Measurements from ENCODE around the gene ADARB2. TPM values are rescaled to one million over a fixed set of nuclear protein-coding genes. Genes with fewer than 3 reads are reported as not detected.

ADARB2 gene
- total RNA-seq, 4 donors from 2014 or later, result 0.80 to 4.9 (median 2.3) TPM

DNA sequence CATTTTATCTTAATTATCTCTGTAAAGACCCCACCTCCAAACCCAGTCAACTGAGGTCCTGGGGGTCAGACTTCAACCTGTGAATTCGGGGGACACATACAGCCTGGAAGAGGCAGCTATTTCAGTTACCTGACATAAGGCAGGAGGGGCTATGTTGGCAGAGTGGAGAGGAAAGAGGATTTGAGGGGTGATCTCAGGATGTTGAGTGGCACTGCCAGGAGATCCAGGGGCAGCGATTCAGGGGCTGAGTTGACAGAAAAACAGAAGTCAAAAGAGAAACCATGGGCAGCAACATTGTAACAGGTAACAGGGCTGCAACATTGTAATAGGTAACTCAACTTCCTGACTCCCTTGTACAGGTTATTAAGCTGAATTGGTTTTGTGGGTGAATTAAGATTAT lies 162.6 kb downstream of the ADARB2 start:
- Histone ChIP-seq H3K4me3 (no peak overlapping the region), H3K36me3 (no peaks in the 10 kb centered on the region), H3K9me3 (no peaks in the 10 kb centered on the region), H3K4me1 (no peaks in the 10 kb centered on the region), H3K27me3 (no peaks in the 10 kb centered on the region), H3K27ac (no peak overlapping the region)
- in situ Hi-C loops (cut with MboI; ENCODE audit: low pct_ligation_motif_present in 1 of 4, low pct_unique_long_range_greater_than_20kb in 1 of 4, low sequenced_read_pairs in 3 of 4) (no loop called here), intact Hi-C loops (cut with DNase I; ENCODE audit: low total_unique reads) (no loop called here)
- TF ChIP-seq EP300 (IDR thresholded peaks at IDR 0.05; ENCODE audit: low read depth) (no peak), POLR2AphosphoS5 (IDR thresholded peaks at IDR 0.05) (no peak), POLR2A (IDR thresholded peaks at IDR 0.05) (no peak), CTCF (IDR thresholded peaks at IDR 0.05) (no peak)
- 74 to 80% methylated on average over 1 to 2 of the region's 2 CpGs for WGBS, 2 donors (ENCODE audit: low coverage in 1 of 2)
- no peak for DNase-seq

- Histone ChIP-seq H3K4me1 (no peaks in the 10 kb centered on the region), H3K36me3 (no peaks in the 10 kb centered on the region), H3K4me3 (no peak overlapping the region), H3K9me3 (no peaks in the 10 kb centered on the region), H3K27me3 (no peaks in the 10 kb centered on the region), H3K27ac (no peak overlapping the region)
- no peak for DNase-seq
- in situ Hi-C loops (cut with MboI; ENCODE audit: low pct_ligation_motif_present in 1 of 4, low pct_unique_long_range_greater_than_20kb in 1 of 4, low sequenced_read_pairs in 3 of 4) (no loop called here), intact Hi-C loops (cut with DNase I; ENCODE audit: low total_unique reads) (no loop called here)
- 77 to 100% methylated on average over 1 to 12 of the region's 12 CpGs for WGBS, 2 donors (ENCODE audit: low coverage in 1 of 2)
- TF ChIP-seq POLR2A (IDR thresholded peaks at IDR 0.05) (no peak), EP300 (IDR thresholded peaks at IDR 0.05; ENCODE audit: low read depth) (no peak)
Measured at GRCh38 chr10:1573981-1574380, 163.3 kb downstream of the ADARB2 start.

DNA sequence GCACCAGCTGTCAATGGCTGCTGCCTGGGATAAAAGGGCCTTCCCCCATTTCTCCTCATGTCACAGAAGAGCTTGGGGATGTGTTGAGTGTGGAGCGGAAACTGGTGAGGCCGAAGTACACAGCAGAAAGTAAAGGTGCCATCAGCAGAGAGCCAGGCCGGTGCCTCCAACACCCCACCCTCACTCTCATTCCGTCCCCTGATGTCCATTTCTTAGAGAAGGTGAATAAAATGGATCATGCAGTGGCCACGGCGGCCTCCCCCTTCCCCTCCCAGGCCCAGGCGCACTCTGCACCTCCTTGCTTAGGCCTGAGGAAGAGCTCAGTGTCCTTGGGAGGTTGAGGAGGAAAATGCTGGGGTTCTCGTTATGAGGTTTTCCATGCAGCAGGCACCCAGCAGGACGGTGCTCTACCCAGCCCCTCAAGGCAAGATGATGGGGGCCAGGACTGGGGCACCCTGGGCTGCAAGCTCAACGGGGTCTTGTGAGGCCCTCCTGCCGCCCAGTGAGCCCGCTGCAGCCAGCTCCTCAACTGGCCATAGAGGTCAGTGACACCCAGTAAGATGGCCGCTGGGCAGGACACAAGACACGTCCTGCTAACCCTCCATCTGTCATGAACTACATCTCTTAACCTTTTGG lies 163.9 kb downstream of the ADARB2 start:
- Histone ChIP-seq H3K4me3 (no peak overlapping the region), H3K36me3 (no peaks in the 10 kb centered on the region), H3K27me3 (no peaks in the 10 kb centered on the region), H3K9me3 (no peaks in the 10 kb centered on the region), H3K4me1 (no peaks in the 10 kb centered on the region), H3K27ac (no peak overlapping the region)
- TF ChIP-seq POLR2AphosphoS5 (IDR thresholded peaks at IDR 0.05) (no peak), POLR2A (IDR thresholded peaks at IDR 0.05) (no peak), CTCF (IDR thresholded peaks at IDR 0.05) (no peak), EP300 (IDR thresholded peaks at IDR 0.05; ENCODE audit: low read depth) (no peak)
- in situ Hi-C loops (cut with MboI; ENCODE audit: low pct_ligation_motif_present in 1 of 4, low pct_unique_long_range_greater_than_20kb in 1 of 4, low sequenced_read_pairs in 3 of 4), result no loop called here
- intact Hi-C loops (cut with DNase I; ENCODE audit: low total_unique reads), result no loop called here
- DNase-seq, result no peak
- 76 to 90% methylated on average over 7 to 14 of the region's 14 CpGs for WGBS, 2 donors (ENCODE audit: low coverage in 1 of 2)

GRCh38 chr10:1572519-1573333 lies 164.6 kb downstream of the ADARB2 start:
- Histone ChIP-seq H3K9me3 (no peaks in the 10 kb centered on the region), H3K27ac (no peak overlapping the region), H3K27me3 (no peaks in the 10 kb centered on the region), H3K4me3 (no peak overlapping the region), H3K36me3 (no peaks in the 10 kb centered on the region), H3K4me1 (no peaks in the 10 kb centered on the region)
- TF ChIP-seq POLR2A (IDR thresholded peaks at IDR 0.05) (no peak), POLR2AphosphoS5 (IDR thresholded peaks at IDR 0.05) (no peak), CTCF (IDR thresholded peaks at IDR 0.05) (no peak), EP300 (IDR thresholded peaks at IDR 0.05; ENCODE audit: low read depth) (no peak)
- intact Hi-C loops (cut with DNase I; ENCODE audit: low total_unique reads), result no loop called here
- in situ Hi-C loops (cut with MboI; ENCODE audit: low pct_ligation_motif_present in 1 of 4, low pct_unique_long_range_greater_than_20kb in 1 of 4, low sequenced_read_pairs in 3 of 4), result no loop called here
- no peak for DNase-seq
- WGBS, 2 donors (ENCODE audit: low coverage in 1 of 2), result 46 to 62% methylated on average over 1 to 8 of the region's 10 CpGs
